Naive thymus-derived CD4-positive, alpha-beta T cell (primary cell): ENCODE results near the gene ICOS. TPM values are rescaled to one million over a fixed set of nuclear protein-coding genes. Genes with fewer than 3 reads are reported as not detected.
A peak's percentile ranks its signal among the peaks of the same experiment; 100 is the strongest.

Experiments used
- ATAC-seq: fragments of 150-1000 bp; cut with Tn5 transposase; 2 replicates; pipeline ENCODE4 v1.10.0; 2021; ENCODE audit warnings: mild to moderate bottlenecking, moderate library complexity
- CTCF ChIA-PET: fragments of 350-600 bp; sonication (Branson Sonifier 250); formaldehyde crosslinking; loops from one replicate; lab custom pipeline; 2021; ENCODE audit warnings: antibody characterized with exemption; lab: Charles Lee
- POLR2A ChIA-PET: fragments of 350-600 bp; sonication (Branson Sonifier 250); formaldehyde crosslinking; loops from one replicate; lab custom pipeline; 2021; ENCODE audit warnings: antibody characterized with exemption, inconsistent platforms; lab: Charles Lee
- DNase-seq, 9 donors: peaks; one replicate each; pipeline versions ENCODE4 v3.0.0 to v3.0.0-alpha.2; 2020 to 2022; ENCODE audit warnings: mixed read lengths in 1 of 9
- H3K27ac ChIP-seq: one replicate; pipeline ENCODE4 v1.7.0; 2013; ENCODE audit warnings: mild to moderate bottlenecking, low read depth, low read length, moderate library complexity
- H3K27me3 ChIP-seq, 2 donors: one replicate each; pipeline ENCODE4 v1.7.0; 2013; ENCODE audit warnings: low read length in 2 of 2, mild to moderate bottlenecking in 2 of 2, moderate library complexity in 2 of 2; ENCODE audit not compliant: control insufficient read depth in 2 of 2, insufficient read depth in 2 of 2
- H3K36me3 ChIP-seq, 3 experiments: 1 replicate in 2 of 3; 2 replicates in 1 of 3; pipeline ENCODE4 v1.7.0; 2013; ENCODE audit warnings: low read length in 3 of 3, mild to moderate bottlenecking in 3 of 3, moderate library complexity in 1 of 3; ENCODE audit not compliant: insufficient read depth in 3 of 3, control insufficient read depth in 2 of 3
- H3K4me1 ChIP-seq, 2 donors: one replicate each; pipeline ENCODE4 v1.7.0; 2013; ENCODE audit warnings: low read length in 2 of 2, mild to moderate bottlenecking in 2 of 2, moderate library complexity in 1 of 2; ENCODE audit not compliant: control insufficient read depth in 2 of 2, insufficient read depth in 2 of 2
- H3K4me3 ChIP-seq: 2 replicates; pipeline ENCODE4 v1.7.0; 2013; ENCODE audit warnings: mild to moderate bottlenecking, low read length
- H3K9me3 ChIP-seq, 3 experiments: 1 replicate in 2 of 3; 2 replicates in 1 of 3; pipeline ENCODE4 v1.7.0; 2013; ENCODE audit warnings: low read length in 3 of 3; ENCODE audit not compliant: control insufficient read depth in 2 of 3
- H3K27ac Mint-ChIP-seq, 9 donors: one replicate each; pipeline ENCODE4 v1.8.0; 2020 to 2022; ENCODE audit warnings: mixed read lengths in 9 of 9, mild to moderate bottlenecking in 8 of 9, moderate library complexity in 5 of 9, inconsistent platforms in 2 of 9
- H3K27me3 Mint-ChIP-seq, 5 donors: one replicate each; pipeline ENCODE4 v1.8.0; 2021 to 2022; ENCODE audit warnings: mixed read lengths in 5 of 5, mild to moderate bottlenecking in 1 of 5
- H3K36me3 Mint-ChIP-seq, 5 donors: one replicate each; pipeline ENCODE4 v1.8.0; 2020 to 2022; ENCODE audit warnings: mixed read lengths in 5 of 5, mild to moderate bottlenecking in 3 of 5, inconsistent platforms in 1 of 5
- H3K4me1 Mint-ChIP-seq, 7 donors: one replicate each; pipeline ENCODE4 v1.8.0; 2020 to 2022; ENCODE audit warnings: mixed read lengths in 7 of 7, mild to moderate bottlenecking in 3 of 7, inconsistent platforms in 1 of 7
- H3K4me3 Mint-ChIP-seq, 10 donors: one replicate each; pipeline ENCODE4 v1.8.0; 2020 to 2022; ENCODE audit warnings: mild to moderate bottlenecking in 10 of 10, mixed read lengths in 10 of 10, moderate library complexity in 6 of 10, inconsistent platforms in 2 of 10
- H3K9me3 Mint-ChIP-seq, 11 donors: one replicate each; pipeline ENCODE4 v1.8.0; 2020 to 2022; ENCODE audit warnings: mixed read lengths in 11 of 11, mild to moderate bottlenecking in 4 of 11, inconsistent platforms in 1 of 11, moderate library complexity in 1 of 11
- intact Hi-C, 2 donors: fragments of 100-400 bp; cut with micrococcal nuclease; formaldehyde crosslinking; loops; one replicate each; pipeline ENCODE4 v1.15.1; 2023
- polyA plus RNA-seq, 2 donors: library from polyadenylated mRNA; unstranded; fragments of 300-500 nt; fragmentation: Illumina TruSeq; gene quantifications; one replicate each; pipeline ENCODE4 v1.2.3, GENCODE V29; 2021
- total RNA-seq, 6 experiments: library from RNA in 5 of 6; stranded (reverse) in 5 of 6; gene quantifications; 1 replicate in 5 of 6; 2 replicates in 1 of 6; pipeline ENCODE4 v1.2.3 and lab custom pipeline; 2021 to 2026

ICOS gene
- total and polyA plus RNA-seq, 7 experiments from 2014 or later, result 22.4 to 54.9 (median 48.4) TPM

DNA sequence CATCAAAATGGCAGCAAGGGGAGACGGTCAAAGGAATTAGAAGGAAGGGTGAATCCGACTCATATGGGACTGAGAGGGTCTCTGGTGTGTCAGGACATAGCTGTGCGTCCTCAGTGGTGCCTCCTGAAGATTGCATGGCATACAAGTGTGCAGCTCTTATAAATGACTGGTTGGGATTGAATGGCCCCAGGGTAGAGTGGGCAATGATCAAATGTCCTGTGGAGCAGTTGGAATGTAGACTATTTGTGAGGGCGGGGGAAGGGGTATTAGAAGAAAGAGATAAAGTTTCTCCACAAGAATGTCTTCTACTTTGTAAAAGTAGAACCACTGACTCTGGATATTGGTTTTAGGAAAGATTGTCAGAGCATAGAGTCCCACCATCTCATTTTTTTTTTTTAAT lies 44.4 kb upstream of the ICOS start:
- ChIA-PET POLR2A (interaction anchor here (0.6 to 2.3 kb wide), 2 partner anchors 17 to 427 kb away, joined by 3 to 5 read pairs; no protein-coding TSS in a partner anchor), CTCF (no interaction called here)
- H3K4me3 Mint-ChIP-seq, result no peak overlapping the region
- peaks cover 0 to 11% (median 0%) of the 10 kb centered on the region in 11 donors for H3K9me3 Mint-ChIP-seq
- Histone ChIP-seq H3K9me3 (no peaks in the 10 kb centered on the region), H3K27me3 (no peaks in the 10 kb centered on the region), H3K36me3 (no peaks in the 10 kb centered on the region), H3K4me1 (no peaks in the 10 kb centered on the region), H3K27ac (no peak overlapping the region), H3K4me3 (no peak overlapping the region)
- H3K36me3 Mint-ChIP-seq, result peaks cover 0 to 18% (median 0%) of the 10 kb centered on the region in 5 donors
- no peak for ATAC-seq
- intact Hi-C loops, result loop anchor here in 1 of 2 donors (5.0 kb wide), 1 partner anchor 150 kb away; no protein-coding TSS in a partner anchor
- no peak for DNase-seq
- H3K27me3 Mint-ChIP-seq, result peaks cover 0 to 6% (median 0%) of the 10 kb centered on the region in 5 donors
- H3K4me1 Mint-ChIP-seq, result peaks cover 0 to 63% (median 5%) of the 10 kb centered on the region in 7 donors
- peak overlapping the region in 1 of 9 donors; percentile 78 for H3K27ac Mint-ChIP-seq

DNA sequence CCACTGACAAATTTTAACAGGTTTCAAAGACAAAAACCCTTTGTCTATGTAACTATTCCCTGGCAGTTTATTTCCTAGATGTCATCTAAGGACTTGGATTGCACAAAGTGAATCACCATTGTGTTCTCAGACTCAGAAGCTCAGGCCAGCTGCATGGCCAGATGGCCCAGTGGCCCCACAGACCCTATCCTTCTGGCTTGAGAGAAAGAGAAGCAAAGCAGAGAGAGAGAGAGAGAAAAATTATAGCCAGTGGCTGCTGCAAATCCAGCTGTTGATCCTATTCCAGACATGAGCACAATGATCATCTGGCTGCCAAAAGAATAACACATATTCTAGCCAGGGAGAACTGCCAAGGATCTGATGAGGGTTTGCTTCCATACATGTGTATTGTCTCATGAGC lies 43.2 kb upstream of the ICOS start:
- peaks cover 0 to 15% (median 0%) of the 10 kb centered on the region in 5 donors for H3K36me3 Mint-ChIP-seq
- intact Hi-C loops, result loop anchor here in 1 of 2 donors (5.0 kb wide), 1 partner anchor 151 kb away; no protein-coding TSS in a partner anchor
- H3K27me3 Mint-ChIP-seq, result peaks cover 0 to 6% (median 0%) of the 10 kb centered on the region in 5 donors
- H3K27ac Mint-ChIP-seq, result peak overlapping the region in 1 of 9 donors; percentile 77
- no peak for DNase-seq
- no peak overlapping the region for H3K27ac ChIP-seq
- ChIA-PET POLR2A (interaction anchor here (0.7 kb wide), 1 partner anchor 33 kb away, joined by 3 read pairs; no protein-coding TSS in a partner anchor), CTCF (interaction anchor here (0.8 kb wide), 1 partner anchor 17 kb away, joined by 3 read pairs; no protein-coding TSS in a partner anchor)
- H3K9me3 Mint-ChIP-seq, result peaks cover 0 to 10% (median 0%) of the 10 kb centered on the region in 11 donors
- ATAC-seq, result no peak
- no peak overlapping the region for H3K4me3 ChIP-seq
- H3K4me1 ChIP-seq, result no peaks in the 10 kb centered on the region
- peaks cover 0 to 66% (median 7%) of the 10 kb centered on the region in 7 donors for H3K4me1 Mint-ChIP-seq
- no peak overlapping the region for H3K4me3 Mint-ChIP-seq
- no peaks in the 10 kb centered on the region for H3K9me3 ChIP-seq
- no peaks in the 10 kb centered on the region for H3K27me3 ChIP-seq
- no peaks in the 10 kb centered on the region for H3K36me3 ChIP-seq

GRCh38 chr2:203893840-203894239 lies 42.7 kb upstream of the ICOS start:
- peak overlapping the region in 1 of 9 donors; percentile 77 for H3K27ac Mint-ChIP-seq
- H3K4me3 Mint-ChIP-seq, result peak overlapping the region in 1 of 10 donors; percentile 44

DNA sequence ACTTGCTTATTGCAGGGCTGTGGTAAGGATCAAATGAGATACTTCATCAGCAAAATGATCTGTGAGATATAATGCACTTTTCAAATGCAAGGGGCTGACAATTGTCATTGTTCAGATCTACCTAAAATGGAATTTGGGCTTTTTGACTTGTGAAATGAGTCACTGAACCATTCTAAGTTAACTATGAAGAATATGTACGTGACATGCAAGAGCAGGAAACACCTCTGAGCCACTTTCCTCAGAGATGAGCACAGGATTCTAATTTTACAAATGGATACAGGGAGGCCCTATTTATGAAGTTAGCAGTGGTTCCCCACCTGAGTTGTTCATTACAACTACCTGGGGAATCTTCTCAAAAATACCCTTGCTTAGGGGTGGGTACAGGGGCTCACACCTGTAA lies 42.3 kb upstream of the ICOS start:
- Histone ChIP-seq H3K27me3 (no peaks in the 10 kb centered on the region), H3K36me3 (no peaks in the 10 kb centered on the region), H3K9me3 (no peaks in the 10 kb centered on the region), H3K4me1 (no peaks in the 10 kb centered on the region), H3K27ac (no peak overlapping the region), H3K4me3 (no peak overlapping the region)
- Mint-ChIP-seq H3K9me3 (peaks cover 0 to 10% (median 0%) of the 10 kb centered on the region in 11 donors), H3K4me1 (peaks cover 0 to 69% (median 7%) of the 10 kb centered on the region in 7 donors), H3K27me3 (peaks cover 0 to 6% (median 0%) of the 10 kb centered on the region in 5 donors), H3K27ac (peak overlapping the region in 1 of 9 donors; percentile 77), H3K36me3 (peaks cover 0 to 17% (median 0%) of the 10 kb centered on the region in 5 donors), H3K4me3 (peak overlapping the region in 1 of 10 donors; percentile 44)
- intact Hi-C loops, result loop anchor here in 1 of 2 donors (1.0 to 5.0 kb wide), 2 partner anchors 23 to 152 kb away; no protein-coding TSS in a partner anchor
- ATAC-seq (no peak), DNase-seq (no peak)
- CTCF ChIA-PET, result interaction anchor here (0.6 to 1.0 kb wide), 4 partner anchors 18 to 79 kb away, joined by 3 to 4 read pairs (median 3); no protein-coding TSS in a partner anchor
- POLR2A ChIA-PET, result interaction anchor here (0.7 kb wide), 1 partner anchor 34 kb away, joined by 3 read pairs; no protein-coding TSS in a partner anchor

More at GRCh38 chr2:203893840-203894239, 42.7 kb upstream of the ICOS start:
- no peak for ATAC-seq
- H3K4me3 ChIP-seq, result no peak overlapping the region
- H3K36me3 Mint-ChIP-seq, result peaks cover 0 to 16% (median 0%) of the 10 kb centered on the region in 5 donors
- intact Hi-C loops, result loop anchor here in 1 of 2 donors (1.0 to 5.0 kb wide), 2 partner anchors 23 to 152 kb away; no protein-coding TSS in a partner anchor
- H3K4me1 ChIP-seq, result no peaks in the 10 kb centered on the region
- H3K9me3 Mint-ChIP-seq, result peaks cover 0 to 9% (median 0%) of the 10 kb centered on the region in 11 donors
- H3K27me3 Mint-ChIP-seq, result peaks cover 0 to 6% (median 0%) of the 10 kb centered on the region in 5 donors
- H3K9me3 ChIP-seq, result no peaks in the 10 kb centered on the region
- H3K4me1 Mint-ChIP-seq, result peaks cover 0 to 68% (median 7%) of the 10 kb centered on the region in 7 donors
- H3K27me3 ChIP-seq, result no peaks in the 10 kb centered on the region
- ChIA-PET POLR2A (interaction anchor here (0.7 kb wide), 1 partner anchor 34 kb away, joined by 3 read pairs; no protein-coding TSS in a partner anchor), CTCF (interaction anchor here (0.8 kb wide), 1 partner anchor 17 kb away, joined by 3 read pairs; no protein-coding TSS in a partner anchor)
- no peaks in the 10 kb centered on the region for H3K36me3 ChIP-seq
- H3K27ac ChIP-seq, result no peak overlapping the region
- no peak for DNase-seq

DNA sequence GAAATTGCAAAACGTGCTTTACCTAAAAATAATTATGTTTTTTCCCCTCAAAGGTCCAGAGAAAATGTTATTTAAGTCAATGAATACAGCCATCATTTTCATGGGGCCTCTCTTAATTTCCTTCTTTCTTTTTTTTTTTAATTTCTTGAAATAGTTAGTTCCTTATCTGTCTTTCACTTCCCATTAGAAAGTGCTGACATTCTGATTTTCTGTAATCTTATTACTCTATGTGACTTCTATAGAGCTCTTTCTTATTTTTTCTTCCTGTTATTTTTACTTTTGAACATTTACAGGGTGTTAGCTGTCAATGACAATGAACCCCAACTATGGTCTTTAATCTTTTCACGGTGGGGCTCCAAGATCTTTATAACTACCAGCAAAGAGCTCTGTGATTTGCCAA lies 39.0 kb upstream of the ICOS start:
- POLR2A ChIA-PET, result interaction anchor here (1.0 to 1.9 kb wide), 3 partner anchors 11 to 27 kb away, joined by 4 to 5 read pairs (median 4); no protein-coding TSS in a partner anchor
- CTCF ChIA-PET, result interaction anchor here (0.7 kb wide), 2 partner anchors 81 to 175 kb away, joined by 3 to 4 read pairs; no protein-coding TSS in a partner anchor
- peaks cover 0 to 44% (median 6%) of the 10 kb centered on the region in 7 donors for H3K4me1 Mint-ChIP-seq
- Histone ChIP-seq H3K4me1 (no peaks in the 10 kb centered on the region), H3K4me3 (no peak overlapping the region), H3K36me3 (no peaks in the 10 kb centered on the region), H3K27me3 (no peaks in the 10 kb centered on the region), H3K27ac (no peak overlapping the region), H3K9me3 (peaks cover 0 to 9% (median 5%) of the 10 kb centered on the region in 3 experiments)
- peaks cover 5 to 39% (median 16%) of the 10 kb centered on the region in 5 donors for H3K36me3 Mint-ChIP-seq
- H3K27me3 Mint-ChIP-seq, result no peaks in the 10 kb centered on the region
- DNase-seq, result no peak
- ATAC-seq, result peak; percentile 55
- H3K27ac Mint-ChIP-seq, result no peak overlapping the region
- no peak overlapping the region for H3K4me3 Mint-ChIP-seq
- intact Hi-C loops, result loop anchor here in 1 of 2 donors (2.0 kb wide), 1 partner anchor 19 kb away; no protein-coding TSS in a partner anchor
- peaks cover 5 to 21% (median 14%) of the 10 kb centered on the region in 11 donors for H3K9me3 Mint-ChIP-seq

- Histone ChIP-seq H3K4me1 (no peaks in the 10 kb centered on the region), H3K4me3 (no peak overlapping the region), H3K36me3 (no peaks in the 10 kb centered on the region), H3K27me3 (no peaks in the 10 kb centered on the region), H3K27ac (no peak overlapping the region), H3K9me3 (peaks cover 0 to 9% (median 8%) of the 10 kb centered on the region in 3 experiments)
- Mint-ChIP-seq H3K9me3 (peaks cover 5 to 31% (median 17%) of the 10 kb centered on the region in 11 donors), H3K27ac (no peak overlapping the region), H3K4me3 (no peak overlapping the region), H3K36me3 (peaks cover 5 to 45% (median 17%) of the 10 kb centered on the region in 5 donors), H3K27me3 (no peaks in the 10 kb centered on the region), H3K4me1 (peaks cover 0 to 40% (median 6%) of the 10 kb centered on the region in 7 donors)
- DNase-seq (no peak), ATAC-seq (no peak)
- CTCF ChIA-PET, result no interaction called here
- POLR2A ChIA-PET, result interaction anchor here (1.0 to 1.9 kb wide), 2 partner anchors 12 to 29 kb away, joined by 4 to 5 read pairs; no protein-coding TSS in a partner anchor
- intact Hi-C loops, result no loop called here
These were observed 37.9 kb upstream of the ICOS start for GRCh38 chr2:203898657-203899056.
